Neuronal stem cell (in vitro differentiated cells): ENCODE data around the gene PIGL.

ENCODE experiments used
- DNase-seq: peaks from one replicate; pipeline ENCODE4 v3.0.0-alpha.2; 2013; ENCODE audit warnings: low spot score
- H2AFZ ChIP-seq: one replicate; pipeline ENCODE4 v1.6.1; 2013; ENCODE audit warnings: mild to moderate bottlenecking, low read length, inconsistent platforms
- H2AK5ac ChIP-seq: 2 replicates; pipeline ENCODE4 v1.6.1; 2013; ENCODE audit warnings: low read depth, mild to moderate bottlenecking, inconsistent platforms, low read length, moderate library complexity, mixed read lengths
- H2BK120ac ChIP-seq: 2 replicates; pipeline ENCODE4 v1.6.1; 2013; ENCODE audit warnings: low read depth, mild to moderate bottlenecking, inconsistent platforms, low read length, moderate library complexity, mixed read lengths
- H2BK12ac ChIP-seq: one replicate; pipeline ENCODE4 v1.6.1; 2013; ENCODE audit warnings: low read length, inconsistent platforms
- H2BK15ac ChIP-seq: 2 replicates; pipeline ENCODE4 v1.6.1; 2013; ENCODE audit warnings: mild to moderate bottlenecking, low read length, inconsistent platforms, mixed read lengths
- H2BK5ac ChIP-seq: one replicate; pipeline ENCODE4 v1.6.1; 2013; ENCODE audit warnings: inconsistent platforms, mild to moderate bottlenecking, low read length, moderate library complexity
- H3K14ac ChIP-seq: one replicate; pipeline ENCODE4 v1.6.1; 2013; ENCODE audit warnings: low read length, inconsistent platforms
- H3K18ac ChIP-seq: 2 replicates; pipeline ENCODE4 v1.6.1; 2013; ENCODE audit warnings: low read length, inconsistent platforms
- H3K23ac ChIP-seq: 2 replicates; pipeline ENCODE4 v1.6.1; 2013; ENCODE audit warnings: low read depth, mild to moderate bottlenecking, mixed read lengths, low read length, inconsistent platforms; ENCODE audit not compliant: poor library complexity
- H3K27ac ChIP-seq: replicated peaks from 3 replicates; pipeline ENCODE4 v1.5.1; 2013; ENCODE audit warnings: low read length, inconsistent platforms
- H3K27me3 ChIP-seq, 3 experiments: 2 replicates each; pipeline ENCODE4 v1.6.1; 2013; ENCODE audit warnings: low read length in 3 of 3, mild to moderate bottlenecking in 2 of 3, inconsistent platforms in 1 of 3, low read depth in 1 of 3, mixed read lengths in 1 of 3, moderate library complexity in 1 of 3; ENCODE audit not compliant: control insufficient read depth in 3 of 3, insufficient read depth in 3 of 3
- H3K36me3 ChIP-seq, 2 donors: replicated peaks in 1 of 2; 2 replicates each; pipeline ENCODE4 v1.6.1; 2013; ENCODE audit warnings: low read length in 2 of 2; ENCODE audit not compliant: control insufficient read depth in 2 of 2, insufficient read depth in 2 of 2
- H3K4ac ChIP-seq: 2 replicates; pipeline ENCODE4 v1.6.1; 2013; ENCODE audit warnings: inconsistent platforms, mild to moderate bottlenecking, low read length, moderate library complexity
- H3K4me1 ChIP-seq, 2 donors: 1 replicate in 1 of 2; 2 replicates in 1 of 2; pipeline ENCODE4 v1.6.1; 2013; ENCODE audit warnings: low read length in 2 of 2, low read depth in 1 of 2; ENCODE audit not compliant: control insufficient read depth in 2 of 2, insufficient read depth in 1 of 2
- H3K4me2 ChIP-seq: one replicate; pipeline ENCODE4 v1.6.1; 2013; ENCODE audit warnings: mild to moderate bottlenecking, low read length, inconsistent platforms; ENCODE audit not compliant: insufficient read depth, poor library complexity, severe bottlenecking
- H3K4me3 ChIP-seq, 2 donors: 2 replicates each; pipeline ENCODE4 v1.5.1; 2013; ENCODE audit warnings: low read length in 2 of 2, mild to moderate bottlenecking in 2 of 2, inconsistent platforms in 1 of 2, moderate library complexity in 1 of 2
- H3K79me1 ChIP-seq: one replicate; pipeline ENCODE4 v1.6.1; 2013; ENCODE audit warnings: low read depth, mild to moderate bottlenecking, inconsistent platforms, low read length, moderate library complexity
- H3K9ac ChIP-seq: one replicate; pipeline ENCODE4 v1.6.1; 2013; ENCODE audit warnings: mild to moderate bottlenecking, low read depth, low read length, inconsistent platforms; ENCODE audit not compliant: poor library complexity
- H3K9me3 ChIP-seq, 2 donors: replicated peaks in 1 of 2; 2 replicates each; pipeline versions ENCODE3 to v1.6.1; 2013; ENCODE audit warnings: low read length in 2 of 2, mild to moderate bottlenecking in 2 of 2, inconsistent platforms in 1 of 2, low read depth in 1 of 2, mixed read lengths in 1 of 2, moderate library complexity in 1 of 2; ENCODE audit not compliant: control insufficient read depth in 2 of 2, insufficient read depth in 1 of 2
- H4K8ac ChIP-seq: one replicate; pipeline ENCODE4 v1.6.1; 2013; ENCODE audit warnings: low read depth, mild to moderate bottlenecking, inconsistent platforms, low read length, moderate library complexity
- H4K91ac ChIP-seq: one replicate; pipeline ENCODE4 v1.6.1; 2013; ENCODE audit warnings: low read length, low read depth, mild to moderate bottlenecking, inconsistent platforms; ENCODE audit not compliant: poor library complexity
- WGBS, 2 donors: extraction: QIAGEN DNeasy Blood & Tissue Kit; methylation state at CpG; one replicate each; pipeline ENCODE4 v1.1.7; 2013; ENCODE audit warnings: missing lambda C conversion rate in 2 of 2, mixed read lengths in 1 of 2; ENCODE audit not compliant: insufficient read length in 2 of 2, insufficient replicate concordance in 1 of 2; ENCODE audit errors: extremely low coverage in 2 of 2; 5-methylcytosine and 5-hydroxymethylcytosine counted together

PIGL gene

GRCh38 chr17:16361874-16362273, 144.9 kb downstream of the PIGL start:
- WGBS, 2 donors: 100% methylated on average over 2 of the region's 8 CpGs; no CpG with 5 or more reads in 1 of the 2 donors
- no peak overlapping the region for H2BK15ac ChIP-seq
- H2BK120ac ChIP-seq: no peak overlapping the region
- H3K27me3 ChIP-seq: no peaks in the 10 kb centered on the region
- H3K14ac ChIP-seq: no peak overlapping the region
- no peak overlapping the region for H3K4me2 ChIP-seq
- DNase-seq: no peak
- H3K9ac ChIP-seq: no peak overlapping the region
- no peak overlapping the region for H2BK5ac ChIP-seq
- H2AFZ ChIP-seq: no peak overlapping the region
- no peak overlapping the region for H3K4ac ChIP-seq
- no peak overlapping the region for H3K27ac ChIP-seq
- no peak overlapping the region for H2BK12ac ChIP-seq
- no peak overlapping the region for H3K4me3 ChIP-seq
- H3K18ac ChIP-seq: no peak overlapping the region
- no peaks in the 10 kb centered on the region for H3K79me1 ChIP-seq
- no peak overlapping the region for H4K8ac ChIP-seq
- H2AK5ac ChIP-seq: no peak overlapping the region
- no peaks in the 10 kb centered on the region for H3K36me3 ChIP-seq
- no peaks in the 10 kb centered on the region for H3K4me1 ChIP-seq
- no peak overlapping the region for H4K91ac ChIP-seq
- no peaks in the 10 kb centered on the region for H3K9me3 ChIP-seq
- H3K23ac ChIP-seq: no peak overlapping the region

- Histone ChIP-seq H3K4me2 (no peak overlapping the region), H3K23ac (no peak overlapping the region), H3K4me3 (no peak overlapping the region), H3K4me1 (no peaks in the 10 kb centered on the region), H3K27me3 (no peaks in the 10 kb centered on the region), H3K14ac (no peak overlapping the region), H3K36me3 (no peaks in the 10 kb centered on the region), H2BK5ac (no peak overlapping the region), H4K91ac (no peak overlapping the region), H2BK15ac (no peak overlapping the region), H2BK12ac (no peak overlapping the region), H2AK5ac (no peak overlapping the region), H2BK120ac (no peak overlapping the region), H3K18ac (no peak overlapping the region), H2AFZ (peak overlapping the region; percentile 65), H4K8ac (no peak overlapping the region), H3K4ac (no peak overlapping the region), H3K27ac (no peak overlapping the region), H3K9ac (no peak overlapping the region), H3K79me1 (no peaks in the 10 kb centered on the region), H3K9me3 (no peaks in the 10 kb centered on the region)
- WGBS, 2 donors: no CpG with 5 or more reads among the region's 6 CpGs
- peak; percentile 76 for DNase-seq
Observed at GRCh38 chr17:16363749-16364536, 146.9 kb downstream of the PIGL start.

GRCh38 chr17:16364625-16365024, 147.6 kb downstream of the PIGL start:
- Histone ChIP-seq H2BK120ac (no peak overlapping the region), H3K23ac (no peak overlapping the region), H3K27me3 (no peaks in the 10 kb centered on the region), H3K9ac (no peak overlapping the region), H2BK15ac (no peak overlapping the region), H3K79me1 (no peaks in the 10 kb centered on the region), H3K4me1 (no peaks in the 10 kb centered on the region), H3K18ac (no peak overlapping the region), H2AFZ (peak overlapping the region; percentile 65), H3K14ac (no peak overlapping the region), H3K4ac (no peak overlapping the region), H3K4me3 (no peak overlapping the region), H3K9me3 (no peaks in the 10 kb centered on the region), H2AK5ac (no peak overlapping the region), H4K8ac (no peak overlapping the region), H3K4me2 (no peak overlapping the region), H3K36me3 (no peaks in the 10 kb centered on the region), H4K91ac (no peak overlapping the region), H3K27ac (no peak overlapping the region), H2BK5ac (no peak overlapping the region), H2BK12ac (no peak overlapping the region)
- DNase-seq: no peak

- H3K9ac ChIP-seq: no peak overlapping the region
- H3K23ac ChIP-seq: no peak overlapping the region
- H2BK5ac ChIP-seq: no peak overlapping the region
- H2BK120ac ChIP-seq: no peak overlapping the region
- H4K91ac ChIP-seq: no peak overlapping the region
- no peak overlapping the region for H3K4me3 ChIP-seq
- no peak overlapping the region for H3K27ac ChIP-seq
- no peak overlapping the region for H3K14ac ChIP-seq
- no peak overlapping the region for H2BK15ac ChIP-seq
- H3K9me3 ChIP-seq: no peaks in the 10 kb centered on the region
- H2AFZ ChIP-seq: no peak overlapping the region
- no peak overlapping the region for H2AK5ac ChIP-seq
- no peak overlapping the region for H3K4ac ChIP-seq
- H3K4me1 ChIP-seq: no peaks in the 10 kb centered on the region
- no peak overlapping the region for H3K18ac ChIP-seq
- H3K27me3 ChIP-seq: no peaks in the 10 kb centered on the region
- no peak overlapping the region for H4K8ac ChIP-seq
- H3K79me1 ChIP-seq: no peaks in the 10 kb centered on the region
- no CpG with 5 or more reads among the region's 5 CpGs for WGBS, 2 donors
- no peak for DNase-seq
- no peak overlapping the region for H2BK12ac ChIP-seq
- no peak overlapping the region for H3K4me2 ChIP-seq
- H3K36me3 ChIP-seq: no peaks in the 10 kb centered on the region
Observed at GRCh38 chr17:16371742-16372141, 154.7 kb downstream of the PIGL start.
